Fibroblast of villous mesenchyme (primary cell): ENCODE data around the gene IL1RL2. TPM values are rescaled to one million over a fixed set of nuclear protein-coding genes. Genes with fewer than 3 reads are reported as not detected.

Experiments used
- DNase-seq: peaks from one replicate; pipeline ENCODE4 v3.0.0-alpha.2; 2010; ENCODE audit warnings: low read depth
- H3K4me3 ChIP-seq: 2 replicates; pipeline ENCODE4 v1.5.1; 2011; ENCODE audit warnings: low read depth, mild to moderate bottlenecking, low read length
- CTCF ChIP-seq: IDR thresholded peaks from 2 replicates; pipeline ENCODE4 v1.5.1; 2012; ENCODE audit warnings: low read depth, mild to moderate bottlenecking, low read length; ENCODE audit not compliant: insufficient read depth
- total RNA-seq: library from RNA; depleted of rRNA; stranded (reverse); fragments of >200 nt; gene quantifications from 2 replicates; pipeline ENCODE4 v1.2.3, GENCODE V29; 2012

The IL1RL2 gene
- total RNA-seq, 1 donor, result 1.3 TPM

- no peak for TF ChIP-seq CTCF
- no peak for DNase-seq
- no peak overlapping the region for H3K4me3 ChIP-seq
These were observed 95.9 kb downstream of the IL1RL2 start for GRCh38 chr2:102282678-102283091.

- H3K4me3 ChIP-seq, result no peak overlapping the region
- DNase-seq, result no peak
- TF ChIP-seq CTCF, result no peak
These were observed 97.2 kb downstream of the IL1RL2 start for GRCh38 chr2:102283996-102284395.

- no peak overlapping the region for H3K4me3 ChIP-seq
- no peak for DNase-seq
- TF ChIP-seq CTCF, result no peak
These were observed 97.8 kb downstream of the IL1RL2 start for GRCh38 chr2:102284611-102285010.

- TF ChIP-seq CTCF, result no peak
- H3K4me3 ChIP-seq, result no peak overlapping the region
- DNase-seq, result peak; percentile 24
These were observed 98.5 kb downstream of the IL1RL2 start for GRCh38 chr2:102285368-102285767.

GRCh38 chr2:102286041-102286440, 99.2 kb downstream of the IL1RL2 start:
- no peak overlapping the region for H3K4me3 ChIP-seq
- no peak for DNase-seq
- TF ChIP-seq CTCF, result no peak

- no peak overlapping the region for H3K4me3 ChIP-seq
- no peak for TF ChIP-seq CTCF
- DNase-seq, result no peak
These were observed 102.3 kb downstream of the IL1RL2 start for GRCh38 chr2:102289129-102289528.

Other genes with a start within 250 kb of the IL1RL2 start
- gene IL1R2, start 195.1 kb upstream of the IL1RL2 start, total RNA-seq, result 0.32 TPM in 1 of 2 replicates, not detected in the other
- 35.8 and 62.6 TPM in 2 replicates for gene IL1R1, start 44.3 kb upstream of the IL1RL2 start, total RNA-seq
- gene IL1RL1, start 124.5 kb downstream of the IL1RL2 start, total RNA-seq, result 0.32 and 1.3 TPM in 2 replicates
- gene IL18R1, start 168.8 kb downstream of the IL1RL2 start, total RNA-seq, result 0.43 and 0.64 TPM in 2 replicates
- not detected in 2 replicates for gene IL18RAP, start 236.1 kb downstream of the IL1RL2 start, total RNA-seq